ENCODE measurements around the gene CACNB4.
"Not testable (repeated sequence)": the region's sequence is repeated elsewhere in the genome, so short reads cannot be mapped to it uniquely, and the experiment has no call there.

CACNB4 gene

DNA sequence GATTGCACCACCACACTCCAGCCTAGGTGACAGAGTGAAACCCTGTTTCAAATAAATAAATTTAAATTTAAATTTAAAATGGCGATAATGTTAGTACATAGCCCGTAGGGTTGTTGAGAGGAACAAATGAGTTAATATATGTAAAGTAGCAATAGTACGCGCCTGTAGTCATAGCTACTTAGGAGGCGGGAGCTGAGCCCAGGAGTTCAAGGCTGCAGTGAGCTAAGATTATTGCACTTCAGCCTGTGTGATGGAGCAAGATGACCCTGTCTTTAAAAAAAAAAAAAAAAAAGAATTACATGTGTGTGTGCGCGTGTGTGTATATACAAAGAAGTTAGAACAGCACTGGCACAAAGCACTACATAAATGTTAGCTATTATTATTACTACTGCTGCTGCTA, 153.2 kb downstream of the CACNB4 start:
- no peak for DNase-seq (ENCODE audit: low spot score)

DNA sequence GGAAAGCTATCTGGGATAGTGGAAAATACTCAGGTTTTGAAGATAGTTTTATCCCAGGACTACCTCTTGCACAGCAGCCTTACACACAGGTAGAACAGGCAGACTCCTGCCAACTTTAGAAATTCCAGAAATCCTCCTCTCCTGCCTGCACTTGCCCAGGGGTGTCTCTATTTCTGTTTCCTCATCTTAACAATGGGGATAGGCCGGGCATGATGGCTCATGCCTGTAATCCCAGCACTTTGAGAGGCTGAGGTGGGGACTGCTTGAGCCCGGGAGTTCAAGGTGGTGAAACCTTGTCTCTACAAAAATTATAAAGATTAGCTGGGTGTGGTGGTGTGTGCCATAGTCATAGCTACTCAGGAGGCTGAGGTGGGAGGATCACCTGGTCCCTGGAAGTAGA, 153.7 kb downstream of the CACNB4 start:
- DNase-seq (ENCODE audit: low spot score): no peak

DNA sequence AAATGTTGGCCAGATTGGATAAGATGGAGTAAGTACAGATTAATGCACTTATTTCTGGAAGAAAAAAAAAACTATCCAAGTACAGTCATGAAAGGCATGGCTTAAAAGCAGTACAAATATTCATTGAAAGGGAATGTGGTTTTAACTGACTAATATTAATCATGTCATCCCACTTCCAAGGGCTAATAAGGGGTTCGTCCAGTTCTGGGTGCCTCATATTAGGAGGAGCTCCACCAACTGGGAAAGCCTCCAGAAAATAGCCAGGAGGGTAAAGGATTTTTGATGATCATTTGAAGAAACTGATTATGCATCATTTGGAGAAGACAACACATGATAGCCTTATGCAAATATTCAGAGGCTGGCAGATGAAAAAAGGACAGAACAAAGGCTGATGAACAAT, 155.4 kb downstream of the CACNB4 start:
- DNase-seq (ENCODE audit: low spot score): no peak

DNA sequence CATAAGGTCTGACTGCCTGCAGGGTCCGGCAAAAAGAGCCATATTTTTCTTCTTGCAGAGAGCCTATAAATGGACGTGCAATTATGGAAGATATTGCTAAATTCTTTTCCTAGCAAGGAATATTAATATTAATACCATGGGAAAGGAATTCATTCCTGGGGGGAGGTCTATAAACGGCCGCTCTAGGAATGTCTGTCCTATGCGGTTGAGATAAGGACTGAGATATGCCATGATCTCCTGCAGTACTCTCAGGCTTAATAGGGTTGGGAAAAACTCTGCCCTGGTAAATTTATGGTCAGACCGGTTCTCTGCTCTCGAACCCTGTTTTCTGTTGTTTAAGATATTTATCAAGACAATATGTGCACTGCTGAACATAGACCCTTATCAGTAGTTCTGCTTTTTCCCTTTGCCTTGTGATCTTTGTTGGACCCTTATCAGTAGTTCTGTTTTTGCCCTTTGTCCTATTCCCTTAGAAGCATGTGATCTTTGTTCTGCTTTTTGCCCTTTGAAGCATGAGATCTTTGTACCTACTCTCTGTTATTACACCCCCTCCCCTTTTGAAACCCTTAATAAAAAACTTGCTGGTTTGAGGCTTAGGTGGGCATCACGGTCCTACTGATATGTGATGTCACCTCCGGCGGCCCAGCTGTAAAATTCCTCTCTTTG, 156.2 kb downstream of the CACNB4 start:
- DNase-seq (ENCODE audit: low spot score): not testable (repeated sequence)

DNA sequence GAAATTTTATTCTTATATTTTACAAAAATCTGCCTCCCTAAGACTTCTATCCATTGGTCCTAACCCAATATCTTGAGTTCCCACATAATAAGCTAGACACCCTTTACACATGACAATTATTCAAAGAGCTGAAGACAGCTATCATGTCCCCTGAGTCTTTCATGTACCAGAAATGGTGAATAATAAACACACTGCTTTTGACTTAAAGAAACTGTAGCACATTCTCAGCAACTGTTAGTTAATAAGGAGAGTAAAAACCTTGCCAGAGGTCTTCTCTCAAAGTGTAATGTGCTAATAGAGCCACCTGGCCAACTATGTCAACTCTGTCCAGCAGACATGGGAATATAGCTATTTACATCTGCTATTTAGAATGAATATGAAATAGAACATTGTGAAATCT, 160.9 kb downstream of the CACNB4 start:
- no peak for DNase-seq (ENCODE audit: low spot score)

DNA sequence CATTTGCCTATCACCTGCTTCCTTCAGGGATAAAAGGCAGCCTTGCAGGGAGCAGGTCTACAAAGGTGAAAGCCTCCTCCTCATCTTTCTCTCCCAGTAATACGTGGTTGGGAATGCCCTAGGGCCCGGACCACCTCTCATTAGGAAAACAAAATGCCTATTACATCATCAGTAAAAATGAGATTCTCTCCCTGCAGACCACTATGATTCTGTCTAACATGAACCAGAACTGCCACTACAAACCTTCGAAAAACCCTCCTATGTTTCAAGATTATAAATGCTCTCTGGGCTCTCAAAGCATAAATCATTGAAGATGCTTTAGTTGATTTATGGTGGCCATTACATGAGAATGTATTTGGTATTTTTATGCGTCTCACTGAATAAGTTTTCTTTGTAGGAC, 162.2 kb downstream of the CACNB4 start:
- no peak for DNase-seq (ENCODE audit: low spot score)

DNA sequence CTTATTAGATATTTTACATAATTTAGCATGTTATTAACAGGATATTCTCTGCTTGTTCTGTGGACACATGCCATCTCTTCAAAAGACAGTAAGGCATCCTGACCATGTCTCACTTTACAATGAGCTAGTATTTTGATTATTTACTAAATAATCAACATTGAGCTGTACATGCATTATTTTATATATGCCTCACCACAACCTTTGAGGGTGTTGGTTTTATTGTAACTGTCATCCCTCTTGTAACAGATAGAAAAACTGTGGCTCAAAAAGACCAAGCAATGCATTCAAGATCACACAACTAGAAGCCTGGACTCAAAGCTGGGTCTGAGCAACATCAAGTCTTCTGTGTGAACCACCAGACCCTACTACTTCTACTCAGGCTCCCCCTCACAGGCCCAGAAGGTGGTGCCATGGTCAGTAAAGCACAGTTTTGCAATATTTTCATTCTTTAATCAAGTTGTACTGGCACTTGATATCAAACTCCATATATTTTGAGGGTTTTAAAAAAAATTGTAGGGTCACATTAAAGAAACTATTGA, 165.5 kb downstream of the CACNB4 start:
- no peak for DNase-seq (ENCODE audit: low spot score)

DNA sequence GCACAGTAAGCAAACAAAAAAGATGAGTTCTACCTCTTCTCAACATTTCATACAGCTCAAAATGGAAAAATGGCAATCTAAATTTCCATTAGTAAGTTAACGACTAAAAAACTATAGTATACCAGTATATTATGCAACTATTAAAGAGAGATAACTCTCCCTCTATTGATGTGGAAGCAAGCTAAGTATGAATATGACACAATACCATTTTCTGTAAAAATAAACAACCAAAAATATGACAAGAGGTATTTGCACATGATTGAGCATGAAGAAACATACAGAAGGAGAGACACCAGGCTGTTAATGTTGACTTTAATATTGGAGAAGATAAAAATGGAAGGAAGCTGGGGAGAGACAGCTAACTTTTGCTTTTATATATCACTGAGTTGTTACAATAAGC, 167.1 kb downstream of the CACNB4 start:
- no peak for DNase-seq (ENCODE audit: low spot score)

DNA sequence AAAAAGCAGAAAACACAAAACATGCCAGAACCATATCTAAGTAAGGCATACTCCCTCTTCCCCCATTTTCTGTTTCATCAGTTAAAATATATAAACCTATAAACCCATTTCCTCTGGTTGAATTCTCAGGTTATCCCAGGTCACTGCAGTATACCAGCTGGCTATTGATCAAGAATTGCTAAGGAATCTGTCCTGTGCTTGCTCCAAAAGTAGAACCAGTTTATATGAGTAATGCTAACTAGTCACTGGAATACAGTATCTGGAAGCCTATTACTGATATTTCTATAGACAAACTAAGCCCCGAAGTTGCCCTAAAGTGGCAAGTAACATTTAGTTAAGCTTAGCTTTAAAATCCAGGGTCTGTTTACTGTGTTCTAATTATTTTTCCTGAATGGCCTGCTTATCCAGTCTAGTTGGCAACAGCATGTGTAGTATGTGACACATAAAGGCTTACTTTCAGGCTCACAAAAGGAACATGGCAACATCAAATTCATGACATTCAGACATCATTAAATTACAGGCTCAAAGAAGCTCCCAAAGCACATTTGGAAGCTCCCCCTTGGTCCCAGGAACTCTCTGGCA, 167.7 kb downstream of the CACNB4 start:
- no peak for DNase-seq (ENCODE audit: low spot score)

DNA sequence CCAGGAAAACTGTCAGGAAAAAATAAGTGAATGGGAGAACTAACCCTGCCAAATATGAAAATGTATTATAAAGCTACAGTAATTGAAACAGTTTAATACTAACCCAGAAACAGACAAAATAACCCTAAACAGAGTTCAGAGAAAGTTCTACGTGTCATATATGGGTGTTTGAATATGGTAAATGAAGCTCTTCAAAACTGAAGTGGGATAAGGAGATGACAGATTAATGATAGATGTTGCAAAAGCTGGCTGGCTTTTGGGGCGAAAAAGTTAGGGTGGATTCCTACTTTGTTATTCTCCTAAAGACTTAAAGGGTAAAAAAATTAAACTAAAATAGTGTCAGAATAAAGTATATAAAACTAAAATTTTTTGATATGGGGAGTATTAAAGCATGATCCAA, 168.8 kb downstream of the CACNB4 start:
- DNase-seq (ENCODE audit: low spot score): no peak

DNA sequence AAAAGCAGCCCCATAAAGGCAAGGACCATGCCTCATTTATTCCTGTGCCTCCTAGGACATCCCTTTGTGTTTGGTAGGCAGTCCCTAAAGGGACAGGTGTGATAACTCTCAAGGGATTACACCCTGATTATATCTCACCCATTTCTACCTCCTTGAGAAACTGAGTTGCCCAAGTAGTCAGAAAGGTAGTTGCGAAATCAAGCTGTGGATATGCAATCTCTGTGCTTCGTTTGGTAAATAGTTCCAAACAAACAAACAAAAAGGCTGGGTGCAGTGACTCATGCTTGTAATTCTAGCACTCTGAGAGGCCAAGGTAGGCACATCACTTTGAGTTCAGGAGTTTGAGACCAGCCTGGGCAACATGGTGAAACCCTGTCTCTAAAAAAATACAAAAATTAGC, 170.5 kb downstream of the CACNB4 start:
- no peak for DNase-seq (ENCODE audit: low spot score)

DNA sequence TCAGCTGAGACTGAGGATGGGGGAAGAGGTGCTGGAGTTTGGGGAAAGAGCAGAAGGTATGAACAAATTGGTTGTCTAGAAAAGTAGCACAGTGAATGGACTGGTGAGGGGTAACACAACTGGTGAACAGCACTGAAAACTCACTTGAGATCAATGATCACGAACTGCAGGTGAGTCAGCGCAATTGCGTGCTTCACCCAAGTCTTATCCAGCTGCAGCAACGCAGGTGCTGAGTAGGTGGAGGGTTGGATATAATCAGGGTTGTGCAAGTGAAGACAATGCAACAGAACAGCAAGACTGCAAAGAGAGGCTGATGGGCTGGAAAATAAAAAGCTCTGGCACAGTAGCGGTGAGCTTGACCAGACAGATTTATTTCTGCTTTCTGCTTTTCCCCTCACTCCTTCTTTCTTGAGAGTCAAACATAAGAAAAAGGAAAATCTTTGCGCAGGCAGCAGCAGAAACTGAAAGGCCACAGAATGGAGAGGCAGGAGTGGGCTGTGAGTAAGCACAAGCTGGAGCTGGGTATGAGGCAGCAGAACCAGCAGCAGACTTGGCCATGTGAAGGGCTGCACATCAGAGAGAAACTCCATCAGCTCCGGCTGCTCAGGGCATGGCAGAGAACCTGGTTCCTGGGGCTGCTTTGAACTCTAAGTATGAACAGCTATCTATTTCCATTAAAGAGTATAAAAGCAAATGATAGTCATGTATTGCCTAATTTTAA, 171.2 kb downstream of the CACNB4 start:
- no peak for DNase-seq (ENCODE audit: low spot score)

DNA sequence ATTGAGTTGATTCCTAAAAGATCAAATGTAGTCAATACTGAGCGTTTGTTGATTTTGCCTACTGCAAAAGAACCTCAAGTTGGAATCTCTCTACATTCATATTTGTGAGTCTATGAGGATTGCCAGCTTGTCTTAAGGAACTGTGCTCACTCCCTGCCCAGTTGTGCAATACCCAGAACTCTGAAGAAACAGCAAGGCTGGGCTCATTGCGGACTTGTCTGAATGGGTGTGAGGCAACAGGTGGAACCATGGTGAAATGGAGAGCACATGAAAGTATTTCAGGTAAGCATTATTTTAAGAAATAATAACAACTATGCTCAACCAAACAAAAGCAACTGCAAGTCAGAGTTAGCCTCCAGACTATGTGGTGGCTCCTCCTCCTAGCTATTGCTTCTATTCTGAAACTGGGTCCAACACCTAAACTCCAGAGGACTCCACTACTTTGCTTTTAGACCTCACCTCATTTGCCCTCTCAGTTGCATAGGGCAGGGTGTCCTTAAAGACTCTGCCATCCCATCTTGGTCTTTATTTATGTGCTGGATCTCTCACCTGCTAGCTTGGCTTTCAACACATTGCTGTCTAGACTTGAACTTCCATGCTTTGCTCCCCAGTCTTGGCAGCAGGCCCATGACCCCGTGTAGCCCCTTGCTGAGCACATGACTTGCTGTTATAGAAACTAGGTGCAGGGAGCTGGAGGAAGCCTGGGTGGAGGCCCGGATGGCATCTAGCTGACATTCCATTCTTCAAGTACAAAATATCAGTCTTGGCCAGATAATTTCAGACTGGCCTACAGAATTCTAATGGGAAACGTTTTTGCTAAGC, 175.8 kb downstream of the CACNB4 start:
- no peak for DNase-seq (ENCODE audit: low spot score)

DNA sequence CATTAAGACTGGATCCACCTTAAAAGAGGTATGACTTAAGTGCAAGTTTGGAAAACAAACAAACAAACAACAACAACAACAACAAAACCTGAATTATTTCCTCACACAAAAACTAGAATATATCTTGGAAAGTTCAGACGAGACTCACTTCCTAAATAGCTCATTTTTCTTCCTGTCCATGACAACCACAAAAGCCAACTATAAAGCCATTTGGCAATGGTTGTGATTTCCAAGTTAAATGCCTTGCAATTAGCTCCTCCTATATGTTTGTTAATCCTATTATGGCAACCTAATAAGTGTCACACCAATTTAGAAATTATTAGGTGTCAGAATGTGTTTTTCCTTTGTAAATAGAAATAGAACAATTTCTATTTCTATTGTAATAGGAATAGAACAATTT, 179.1 kb downstream of the CACNB4 start:
- DNase-seq (ENCODE audit: low spot score): no peak

DNA sequence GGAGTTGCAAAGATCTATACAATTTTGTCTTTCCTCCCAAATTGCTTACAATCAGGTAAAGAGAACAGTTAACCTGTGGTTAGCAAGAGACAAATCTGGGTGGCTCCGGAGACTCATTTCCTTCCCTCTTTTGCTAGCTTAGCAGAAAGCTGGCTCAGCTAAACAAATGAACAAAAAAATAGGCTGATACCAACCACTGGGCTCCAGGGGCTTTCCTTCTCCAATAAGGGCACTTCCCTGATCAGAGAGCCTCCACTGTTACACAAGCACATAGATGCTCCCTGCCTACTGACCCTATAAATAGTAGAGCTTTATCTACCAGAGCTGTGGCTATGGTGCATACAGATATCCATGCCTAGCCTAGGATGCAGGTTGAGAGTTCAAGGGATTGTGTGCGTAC, 180.5 kb downstream of the CACNB4 start:
- DNase-seq (ENCODE audit: low spot score): no peak

DNA sequence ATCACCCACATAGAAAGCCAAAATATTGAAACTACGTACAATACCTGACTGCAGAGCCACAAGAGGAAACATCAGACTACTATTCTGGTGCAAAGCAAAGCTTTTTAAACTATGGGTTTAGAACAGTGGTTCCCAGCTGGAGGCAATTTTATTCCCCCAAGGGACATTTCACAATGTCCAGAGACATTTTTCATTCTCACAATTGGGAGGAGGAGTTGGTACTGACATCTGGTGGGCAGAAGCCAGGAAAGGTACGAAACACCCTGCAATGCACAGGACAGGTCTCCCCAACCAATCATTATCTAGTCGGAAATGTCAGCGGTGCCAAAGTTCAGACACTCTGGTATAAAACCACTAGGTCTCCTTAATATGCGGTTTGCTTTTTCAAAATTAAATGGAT, 182.2 kb downstream of the CACNB4 start:
- peak; percentile 17 for DNase-seq (ENCODE audit: low spot score)

DNA sequence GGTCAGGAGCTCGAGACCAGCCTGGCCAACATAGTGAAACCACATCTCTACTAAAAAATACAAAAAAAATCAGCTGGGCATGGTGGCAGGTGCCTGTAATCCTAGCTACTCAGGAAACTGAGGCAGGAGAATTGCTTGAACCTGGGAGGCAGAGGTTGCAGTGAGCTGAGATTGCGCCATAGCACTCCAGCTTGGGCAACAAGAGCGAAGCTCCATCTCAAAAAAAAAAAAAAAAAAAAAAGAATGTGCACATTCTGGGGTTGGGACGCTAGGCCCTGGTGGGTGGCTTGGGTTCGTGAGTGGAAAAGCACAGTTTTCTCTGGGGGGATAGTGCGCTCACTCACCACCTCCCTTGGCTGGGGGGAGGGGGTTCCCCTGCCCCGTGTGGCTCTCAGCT, 183.2 kb downstream of the CACNB4 start:
- not testable (repeated sequence) for DNase-seq (ENCODE audit: low spot score)

DNA sequence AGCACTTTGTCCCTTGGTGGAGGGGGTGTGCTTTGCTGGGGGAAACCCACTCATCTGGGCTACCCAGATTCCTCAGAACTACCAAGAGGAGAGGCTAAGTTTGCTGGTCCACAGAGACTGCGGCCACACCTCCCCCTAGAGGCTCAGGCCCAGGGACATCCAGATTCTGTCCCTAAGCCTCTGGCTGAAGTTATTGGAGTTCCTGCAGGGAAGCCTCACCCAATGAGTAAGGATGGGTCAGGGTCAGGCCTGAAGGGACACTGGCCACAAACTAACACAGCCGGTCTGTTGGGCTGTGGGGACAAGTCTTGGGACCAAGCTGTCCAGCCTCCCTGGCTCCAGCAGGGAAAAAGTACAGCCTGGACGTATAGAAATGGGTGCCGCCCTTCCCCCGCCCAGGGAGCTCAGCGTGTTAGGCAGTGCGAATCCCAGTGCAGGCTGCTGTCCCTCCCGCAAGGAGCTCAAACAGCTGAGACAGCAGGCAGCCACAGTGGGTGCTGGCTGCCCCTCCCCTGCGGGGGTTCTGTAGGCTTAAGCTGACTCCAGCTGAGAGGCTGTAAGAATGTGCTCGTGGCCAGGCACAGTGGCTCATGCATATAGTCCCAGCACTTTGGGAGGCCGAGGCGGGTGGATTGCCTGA, 183.7 kb downstream of the CACNB4 start:
- no peak for DNase-seq (ENCODE audit: low spot score)

DNA sequence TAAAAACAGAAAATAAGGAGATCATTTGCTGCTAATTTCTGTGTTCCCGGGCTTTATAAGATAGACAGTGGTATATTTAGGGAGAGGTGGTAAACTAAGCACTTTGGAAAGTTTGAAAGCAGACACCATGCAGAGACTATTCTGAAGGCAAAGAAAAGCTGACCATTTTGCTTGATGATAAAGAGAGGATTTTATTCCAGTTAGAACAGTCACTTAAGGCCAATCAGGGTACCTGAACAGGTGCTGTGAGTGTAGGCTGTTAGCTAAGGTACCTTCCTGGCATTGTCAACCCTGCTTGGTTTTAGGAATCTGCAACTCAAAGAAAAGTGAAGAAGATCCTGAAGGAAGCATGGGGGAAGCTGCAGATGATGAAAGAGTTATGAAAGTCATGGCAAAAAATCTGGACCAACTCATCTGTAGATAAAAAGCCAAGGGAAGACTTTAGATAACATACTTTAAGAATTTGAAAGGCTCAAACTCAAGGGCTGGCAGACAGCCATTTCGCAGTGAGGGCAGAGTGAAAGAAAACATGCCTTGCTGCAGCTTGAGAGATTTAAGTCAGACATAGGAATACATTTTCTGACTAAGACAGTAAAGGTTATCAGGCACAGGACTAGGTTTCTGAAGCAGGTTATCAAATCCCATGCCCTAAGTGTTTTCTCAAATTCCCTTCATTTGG, 190.5 kb downstream of the CACNB4 start:
- DNase-seq (ENCODE audit: low spot score): no peak

DNA sequence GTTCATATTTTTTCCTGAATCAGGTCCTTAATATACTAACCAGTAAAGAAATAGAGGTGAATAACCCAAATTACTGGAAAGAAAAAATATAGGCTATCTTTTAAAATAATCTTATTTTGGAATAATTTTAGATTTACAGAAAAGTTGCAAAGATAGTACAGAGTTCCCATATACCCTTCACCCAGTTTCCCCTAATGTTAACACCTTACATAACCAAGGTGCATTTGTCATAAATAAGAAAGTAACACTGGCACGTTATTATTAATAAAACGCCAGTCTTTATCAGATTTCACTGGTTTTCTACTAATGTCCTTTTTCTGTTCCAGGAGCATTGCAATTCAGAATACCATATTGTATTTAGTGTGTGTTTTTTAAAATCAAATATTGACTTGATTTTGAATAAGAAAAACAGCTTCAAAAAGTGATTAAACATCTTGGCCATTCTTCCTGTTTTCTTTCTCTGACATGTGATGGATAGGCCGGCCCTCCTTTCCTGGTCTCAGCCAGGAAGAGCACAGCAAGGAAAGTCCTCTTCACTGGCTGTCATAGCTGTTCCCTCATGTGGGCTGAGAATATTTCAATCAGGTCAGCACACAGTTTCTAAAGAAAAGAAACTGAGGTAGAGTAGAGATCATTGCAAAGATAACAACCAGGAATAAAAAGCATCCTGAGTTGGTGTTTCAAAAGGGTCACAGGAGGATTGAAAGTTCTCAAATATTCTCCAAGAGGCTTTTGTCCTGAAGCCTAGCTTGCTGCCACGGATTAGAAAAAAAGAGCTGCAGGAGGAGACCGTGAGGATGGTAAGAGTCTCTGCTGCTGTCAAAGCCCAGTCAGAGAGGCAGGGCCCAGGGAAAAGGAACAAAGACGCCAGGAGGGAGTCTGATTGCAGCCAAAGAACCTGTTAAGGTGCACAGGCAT, 191.3 kb downstream of the CACNB4 start:
- no peak for DNase-seq (ENCODE audit: low spot score)
